Lower leg skin (tissue), 4 donors: ENCODE results near the gene NEUROD1. TPM values are rescaled to one million over a fixed set of nuclear protein-coding genes. Genes with fewer than 3 reads are reported as not detected.

Source experiments
- DNase-seq, 2 donors: peaks; one replicate each; pipeline ENCODE4 v3.0.0-alpha.2; 2019; ENCODE audit warnings: low spot score in 2 of 2
- H3K4me3 ChIP-seq: fragments of 200-600 bp; sonication (generic); 2 replicates; pipeline ENCODE4 v1.5.1; 2017; ENCODE audit warnings: mild to moderate bottlenecking, low read depth; ENCODE audit not compliant: poor library complexity, severe bottlenecking
- POLR2A ChIP-seq, 2 donors: fragments of 450-650 bp; IDR thresholded peaks; one replicate each; pipeline ENCODE4 v1.6.1; 2016 to 2017; ENCODE audit warnings: antibody characterized with exemption in 2 of 2, mild to moderate bottlenecking in 1 of 2, moderate library complexity in 1 of 2
- whole genome bisulfite sequencing, 2 donors: methylation state at CpG; one replicate each; pipeline ENCODE4 v1.1.5; 2018; 5-methylcytosine and 5-hydroxymethylcytosine counted together
- intact Hi-C: fragments of 100-400 bp; cut with DNase I; formaldehyde crosslinking; loops from one replicate; pipeline ENCODE4 v1.15.0; 2023; ENCODE audit warnings: low total_unique reads
- total RNA-seq, 4 donors: library from RNA; depleted of rRNA; stranded (reverse); fragments of >200 nt; gene quantifications; one replicate each; pipeline ENCODE4 v1.1.0, GENCODE V29; 2016
- TF ChIP-seq, protein P1 (sequence below), 3 donors: fragments of 450-650 bp; IDR thresholded peaks; one replicate each; pipeline ENCODE4 v1.5.1; 2016; ENCODE audit warnings: antibody characterized with exemption in 3 of 3, mild to moderate bottlenecking in 3 of 3, moderate library complexity in 2 of 3

NEUROD1 gene
- total RNA-seq, 4 donors from 2014 or later: not detected

DNA sequence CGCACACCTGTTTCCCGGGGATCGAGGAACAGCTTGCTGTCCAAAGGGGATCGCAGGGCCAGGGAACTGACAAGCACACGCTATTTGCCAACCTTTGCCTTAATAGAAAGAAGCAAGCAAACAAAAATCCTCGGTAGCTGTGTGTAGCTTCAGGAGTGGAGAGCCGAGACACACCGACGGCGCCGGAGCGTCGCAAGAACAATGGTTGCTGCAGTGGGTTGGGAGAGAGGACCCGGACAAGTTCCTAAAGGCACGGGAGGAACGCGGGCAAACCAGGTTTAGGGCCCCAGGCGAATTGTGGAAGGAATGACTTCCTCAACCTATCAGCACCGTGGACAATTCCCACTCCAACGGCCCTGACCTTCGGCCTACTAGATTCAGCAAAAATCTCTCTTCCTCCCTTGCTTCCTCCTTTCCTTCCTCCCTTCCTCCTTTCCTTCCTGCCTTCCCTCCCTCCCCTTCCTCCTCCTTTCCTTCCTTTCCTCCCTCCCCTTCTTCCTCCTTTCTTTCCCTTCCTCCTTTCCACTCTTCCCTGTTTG, 4.9 kb upstream of the NEUROD1 start:
- no peak for TF ChIP-seq POLR2A (IDR thresholded peaks at IDR 0.05)
- TF ChIP-seq, protein P1, sequence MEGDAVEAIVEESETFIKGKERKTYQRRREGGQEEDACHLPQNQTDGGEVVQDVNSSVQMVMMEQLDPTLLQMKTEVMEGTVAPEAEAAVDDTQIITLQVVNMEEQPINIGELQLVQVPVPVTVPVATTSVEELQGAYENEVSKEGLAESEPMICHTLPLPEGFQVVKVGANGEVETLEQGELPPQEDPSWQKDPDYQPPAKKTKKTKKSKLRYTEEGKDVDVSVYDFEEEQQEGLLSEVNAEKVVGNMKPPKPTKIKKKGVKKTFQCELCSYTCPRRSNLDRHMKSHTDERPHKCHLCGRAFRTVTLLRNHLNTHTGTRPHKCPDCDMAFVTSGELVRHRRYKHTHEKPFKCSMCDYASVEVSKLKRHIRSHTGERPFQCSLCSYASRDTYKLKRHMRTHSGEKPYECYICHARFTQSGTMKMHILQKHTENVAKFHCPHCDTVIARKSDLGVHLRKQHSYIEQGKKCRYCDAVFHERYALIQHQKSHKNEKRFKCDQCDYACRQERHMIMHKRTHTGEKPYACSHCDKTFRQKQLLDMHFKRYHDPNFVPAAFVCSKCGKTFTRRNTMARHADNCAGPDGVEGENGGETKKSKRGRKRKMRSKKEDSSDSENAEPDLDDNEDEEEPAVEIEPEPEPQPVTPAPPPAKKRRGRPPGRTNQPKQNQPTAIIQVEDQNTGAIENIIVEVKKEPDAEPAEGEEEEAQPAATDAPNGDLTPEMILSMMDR (IDR thresholded peaks at IDR 0.05): no peak
- DNase-seq: no peak
- no peak overlapping the region for H3K4me3 ChIP-seq
- 5 to 10% methylated on average over 21 of the region's 21 CpGs for WGBS, 2 donors
- intact Hi-C loops: no loop called here

DNA sequence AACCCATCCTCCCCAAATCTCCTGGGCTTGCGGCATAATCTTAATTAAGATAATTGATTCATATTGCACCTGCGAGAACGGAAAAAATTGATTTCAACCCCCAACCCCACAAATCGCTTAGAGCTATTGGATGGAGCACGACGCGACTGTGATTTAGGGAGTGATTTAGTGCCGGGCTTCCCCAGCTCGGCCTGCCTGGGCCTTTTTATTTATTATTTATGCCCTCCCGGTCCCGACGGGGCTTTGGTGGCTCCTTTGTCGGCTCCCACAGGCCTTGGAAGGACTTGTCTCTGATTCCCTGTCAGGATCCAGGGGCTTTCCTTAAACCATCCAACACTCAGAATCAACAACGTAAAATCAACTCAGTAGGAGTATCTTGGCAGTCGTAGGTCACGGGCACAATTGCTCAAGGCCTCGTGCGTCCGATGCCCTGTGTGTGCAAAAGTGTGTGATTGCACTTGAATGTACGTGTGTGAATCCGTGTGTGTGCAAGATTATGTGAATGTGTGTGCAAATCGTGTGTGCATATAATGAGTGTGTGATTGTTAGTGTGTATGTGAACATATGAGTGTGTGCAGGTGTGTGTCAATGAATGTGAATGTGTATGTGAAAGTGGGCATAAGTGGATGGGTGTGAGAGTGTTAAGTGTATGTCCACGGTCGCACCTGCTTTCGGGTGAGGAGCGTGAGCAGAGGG, 4.3 kb upstream of the NEUROD1 start:
- TF ChIP-seq, protein P1 (IDR thresholded peaks at IDR 0.05): no peak
- no peak for TF ChIP-seq POLR2A (IDR thresholded peaks at IDR 0.05)
- H3K4me3 ChIP-seq: no peak overlapping the region
- intact Hi-C loops: no loop called here
- 6 to 7% methylated on average over 26 of the region's 26 CpGs for WGBS, 2 donors
- no peak for DNase-seq

- no peak overlapping the region for H3K4me3 ChIP-seq
- DNase-seq: no peak
- TF ChIP-seq, protein P1 (IDR thresholded peaks at IDR 0.05): no peak
- TF ChIP-seq POLR2A (IDR thresholded peaks at IDR 0.05): no peak
Observed at GRCh38 chr2:181683518-181684453, 3.5 kb upstream of the NEUROD1 start.

DNA sequence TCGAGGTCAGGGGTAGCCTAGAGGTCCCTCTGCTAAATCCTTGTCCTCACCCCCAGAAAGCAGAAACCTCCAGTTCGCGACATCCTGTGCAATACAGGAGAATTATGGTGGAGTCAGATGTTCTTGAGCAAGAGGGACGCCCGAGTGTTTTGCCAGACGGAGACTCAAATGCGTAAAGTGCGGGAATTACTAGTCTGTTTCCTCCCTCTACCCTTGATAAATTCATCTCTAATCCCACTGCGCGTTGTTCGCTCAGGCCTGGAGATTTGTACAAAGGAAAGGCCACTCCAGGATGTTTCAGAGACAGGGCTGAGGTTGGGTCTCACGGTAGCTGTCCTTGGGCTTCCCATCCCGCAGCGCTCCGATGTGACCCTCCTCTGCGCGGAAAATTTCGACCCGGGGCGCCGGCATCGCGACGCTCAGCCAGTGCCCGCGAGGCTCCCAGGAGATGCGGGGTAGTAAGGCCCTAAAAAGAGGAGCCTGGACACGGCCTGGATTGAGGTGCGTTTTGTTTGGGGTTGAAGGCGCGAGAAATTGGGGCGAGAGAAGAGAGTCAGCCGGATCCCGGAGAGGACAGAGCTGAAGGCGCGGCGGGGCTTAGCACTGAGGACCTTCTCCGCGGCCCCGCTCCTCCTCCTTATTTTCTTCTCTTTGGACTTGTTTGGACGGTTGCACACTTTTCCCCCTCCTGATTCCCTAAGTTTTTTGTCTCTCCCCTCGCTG, 2.6 kb upstream of the NEUROD1 start:
- TF ChIP-seq, protein P1 (IDR thresholded peaks at IDR 0.05): no peak
- no peak for TF ChIP-seq POLR2A (IDR thresholded peaks at IDR 0.05)
- WGBS, 2 donors: 6 to 8% methylated on average over 41 to 42 of the region's 42 CpGs
- intact Hi-C loops: no loop called here
- no peak overlapping the region for H3K4me3 ChIP-seq
- DNase-seq: no peak

More at GRCh38 chr2:181683518-181684453, 3.5 kb upstream of the NEUROD1 start:
- WGBS, 2 donors: 1 to 3% methylated on average over 52 to 73 of the region's 85 CpGs
- intact Hi-C loops: no loop called here

DNA sequence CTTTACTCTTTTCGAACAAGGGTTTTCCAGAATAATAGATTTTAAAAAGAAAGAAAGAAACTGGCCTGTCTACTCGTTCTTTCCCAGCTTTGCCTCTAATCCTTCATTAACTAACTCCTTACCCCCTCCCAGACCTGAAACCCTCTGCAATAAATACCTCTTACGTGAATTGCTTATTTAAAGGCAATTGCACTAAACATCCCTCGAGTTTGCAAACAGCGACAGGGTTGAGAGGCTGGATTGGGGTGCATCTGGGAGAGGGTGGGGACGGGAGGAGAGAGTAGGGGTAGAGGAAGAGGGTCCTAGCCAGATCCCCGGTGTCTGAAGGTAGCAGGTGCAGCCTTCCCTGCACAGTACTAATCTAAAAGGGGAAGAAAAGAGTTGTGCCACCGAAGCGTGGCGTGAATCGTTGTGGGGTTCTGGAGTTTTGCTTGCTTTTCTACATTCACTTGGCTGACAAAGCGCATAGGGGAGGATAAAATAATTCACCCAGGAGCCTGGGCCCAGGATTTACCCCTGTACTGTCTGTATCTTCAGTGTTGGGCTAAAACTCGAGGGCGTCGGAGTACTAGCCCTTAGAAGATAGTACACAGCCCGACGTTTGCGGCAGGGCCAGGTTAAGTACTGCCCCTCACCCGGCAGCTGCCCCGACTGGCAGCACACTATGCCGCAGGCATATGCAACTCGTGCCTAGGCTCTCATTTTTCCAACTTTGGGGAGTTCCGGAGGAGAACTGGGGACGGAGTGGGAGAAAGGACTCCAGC, 1.9 kb upstream of the NEUROD1 start:
- no peak for TF ChIP-seq POLR2A (IDR thresholded peaks at IDR 0.05)
- TF ChIP-seq, protein P1 (IDR thresholded peaks at IDR 0.05): no peak
- no peak overlapping the region for H3K4me3 ChIP-seq
- no peak for DNase-seq
- 10 to 12% methylated on average over 24 of the region's 24 CpGs for WGBS, 2 donors
- intact Hi-C loops: no loop called here
